HuH-7.5 (cell line): ENCODE results near the gene MYL7.

ENCODE experiments used
- DNase-seq: peaks from one replicate; pipeline ENCODE4 v3.0.0; 2011; ENCODE audit warnings: low spot score

The MYL7 gene

DNA sequence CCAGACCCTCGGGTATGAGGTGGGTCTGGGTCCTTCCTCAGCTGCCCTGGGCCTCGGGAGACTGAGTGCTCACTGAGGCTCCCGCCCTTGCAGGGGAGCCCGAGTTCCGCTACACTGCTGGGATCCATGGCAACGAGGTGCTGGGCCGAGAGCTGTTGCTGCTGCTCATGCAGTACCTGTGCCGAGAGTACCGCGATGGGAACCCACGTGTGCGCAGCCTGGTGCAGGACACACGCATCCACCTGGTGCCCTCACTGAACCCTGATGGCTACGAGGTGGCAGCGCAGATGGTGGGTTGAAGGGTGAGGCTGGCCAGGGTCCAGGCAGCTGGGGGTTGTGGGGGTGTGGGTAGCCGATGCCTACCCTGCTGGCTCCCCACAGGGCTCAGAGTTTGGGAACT is 29.4 kb downstream of the MYL7 start:
- no peak for DNase-seq

DNA sequence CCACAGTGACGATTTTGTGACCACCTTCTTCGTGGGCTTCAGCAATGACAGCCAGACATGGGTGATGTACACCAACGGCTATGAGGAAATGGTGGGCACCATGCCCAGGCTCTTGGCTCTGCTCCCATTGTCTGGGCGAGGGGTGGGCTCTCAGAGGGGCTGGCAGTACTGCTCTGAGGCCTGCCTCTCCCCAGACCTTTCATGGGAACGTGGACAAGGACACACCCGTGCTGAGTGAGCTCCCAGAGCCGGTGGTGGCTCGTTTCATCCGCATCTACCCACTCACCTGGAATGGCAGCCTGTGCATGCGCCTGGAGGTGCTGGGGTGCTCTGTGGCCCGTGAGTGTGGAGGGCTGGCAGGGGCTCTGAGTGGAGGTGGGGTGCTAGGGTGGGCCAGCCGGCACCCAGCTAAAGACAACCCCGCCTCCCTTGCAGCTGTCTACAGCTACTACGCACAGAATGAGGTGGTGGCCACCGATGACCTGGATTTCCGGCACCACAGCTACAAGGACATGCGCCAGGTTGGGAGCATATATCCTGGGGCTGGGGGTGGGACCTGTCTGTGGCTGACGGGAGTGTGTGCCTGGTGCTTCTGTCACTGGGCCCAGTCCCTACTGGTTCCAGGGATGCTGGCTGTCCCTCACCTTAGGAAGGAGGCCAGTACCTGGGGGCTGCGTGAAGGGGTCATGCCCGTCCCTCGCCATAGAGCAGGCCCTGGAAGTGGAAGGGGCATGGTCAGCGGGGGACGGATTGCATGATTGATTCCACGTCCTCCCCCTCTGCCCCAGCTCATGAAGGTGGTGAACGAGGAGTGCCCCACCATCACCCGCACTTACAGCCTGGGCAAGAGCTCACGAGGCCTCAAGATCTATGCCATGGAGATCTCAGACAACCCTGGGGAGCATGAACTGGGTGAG is 30.2 kb downstream of the MYL7 start:
- no peak for DNase-seq

- no peak for DNase-seq
Observed at GRCh38 chr7:44109991-44110390, 31.1 kb downstream of the MYL7 start.

GRCh38 chr7:44108768-44109750 is 32.1 kb downstream of the MYL7 start:
- no peak for DNase-seq

- no peak for DNase-seq
Observed at GRCh38 chr7:44107961-44108767, 33.0 kb downstream of the MYL7 start.

- DNase-seq, result no peak
Observed at GRCh38 chr7:44107116-44107960, 33.8 kb downstream of the MYL7 start.

- DNase-seq, result no peak
Observed at GRCh38 chr7:44106311-44107065, 34.6 kb downstream of the MYL7 start.

DNA sequence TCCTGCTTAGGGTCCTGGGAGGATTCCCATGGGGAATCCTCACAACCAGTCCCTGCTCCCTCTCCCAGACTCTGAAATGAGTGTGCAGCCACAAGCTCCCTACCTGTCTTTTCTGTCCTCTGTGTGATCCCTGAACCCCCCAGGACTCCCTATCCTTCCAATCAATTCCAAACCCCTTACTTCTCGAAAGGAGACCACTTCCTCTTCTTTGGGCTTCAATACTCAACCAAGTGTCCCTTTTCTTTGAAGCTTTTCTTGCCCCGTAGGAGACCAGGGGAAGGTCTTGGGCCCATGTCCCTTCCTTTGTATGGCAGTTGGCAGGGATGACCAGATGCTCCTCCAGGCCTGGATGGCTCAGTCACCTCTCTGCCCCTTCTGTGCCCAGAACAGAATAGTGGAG is 35.3 kb downstream of the MYL7 start:
- no peak for DNase-seq

DNA sequence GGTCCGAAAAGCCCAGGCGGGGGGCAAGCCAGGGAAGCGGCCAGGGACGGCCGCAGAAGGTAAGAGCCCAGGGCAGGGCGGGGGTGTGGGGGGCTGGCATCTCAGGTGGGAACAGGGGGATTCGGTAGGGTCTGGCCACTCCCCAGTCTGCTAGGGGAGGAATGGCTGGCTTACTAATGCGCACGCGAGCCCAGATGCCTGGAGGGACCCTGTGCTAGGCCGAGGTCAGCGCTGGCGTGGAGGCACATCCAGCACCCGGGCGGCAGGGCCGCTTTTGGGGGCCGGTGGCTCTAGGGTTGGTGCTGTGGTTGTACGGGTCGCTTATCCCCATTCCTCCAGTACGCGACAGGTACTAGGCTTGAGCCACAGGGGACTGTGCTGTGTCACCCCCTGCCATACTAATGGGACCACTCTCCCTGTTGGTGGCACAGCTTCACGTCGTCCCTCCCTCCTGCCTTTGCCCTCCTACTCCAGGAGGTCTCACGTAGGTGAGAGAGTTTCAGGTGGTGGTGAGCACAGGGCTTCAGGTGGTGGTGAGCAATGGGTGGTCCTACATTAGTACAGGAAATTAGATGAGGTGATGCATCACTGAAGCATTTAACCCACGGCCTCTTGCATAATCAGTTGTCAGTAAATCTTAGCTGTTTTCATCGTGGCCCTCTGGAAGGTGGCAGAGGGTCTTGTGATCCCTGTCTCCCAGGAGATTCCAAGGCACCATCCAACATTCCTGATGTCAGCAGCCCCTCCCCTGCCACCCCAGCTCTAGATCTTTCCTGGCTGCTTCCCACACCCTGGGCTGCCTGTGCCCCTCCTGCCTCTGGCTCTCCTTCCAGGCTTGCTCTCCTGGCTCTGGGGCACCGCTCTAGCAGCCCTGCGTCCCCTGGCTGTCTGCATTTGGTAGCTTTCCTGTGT is 36.0 kb downstream of the MYL7 start:
- no peak for DNase-seq

DNA sequence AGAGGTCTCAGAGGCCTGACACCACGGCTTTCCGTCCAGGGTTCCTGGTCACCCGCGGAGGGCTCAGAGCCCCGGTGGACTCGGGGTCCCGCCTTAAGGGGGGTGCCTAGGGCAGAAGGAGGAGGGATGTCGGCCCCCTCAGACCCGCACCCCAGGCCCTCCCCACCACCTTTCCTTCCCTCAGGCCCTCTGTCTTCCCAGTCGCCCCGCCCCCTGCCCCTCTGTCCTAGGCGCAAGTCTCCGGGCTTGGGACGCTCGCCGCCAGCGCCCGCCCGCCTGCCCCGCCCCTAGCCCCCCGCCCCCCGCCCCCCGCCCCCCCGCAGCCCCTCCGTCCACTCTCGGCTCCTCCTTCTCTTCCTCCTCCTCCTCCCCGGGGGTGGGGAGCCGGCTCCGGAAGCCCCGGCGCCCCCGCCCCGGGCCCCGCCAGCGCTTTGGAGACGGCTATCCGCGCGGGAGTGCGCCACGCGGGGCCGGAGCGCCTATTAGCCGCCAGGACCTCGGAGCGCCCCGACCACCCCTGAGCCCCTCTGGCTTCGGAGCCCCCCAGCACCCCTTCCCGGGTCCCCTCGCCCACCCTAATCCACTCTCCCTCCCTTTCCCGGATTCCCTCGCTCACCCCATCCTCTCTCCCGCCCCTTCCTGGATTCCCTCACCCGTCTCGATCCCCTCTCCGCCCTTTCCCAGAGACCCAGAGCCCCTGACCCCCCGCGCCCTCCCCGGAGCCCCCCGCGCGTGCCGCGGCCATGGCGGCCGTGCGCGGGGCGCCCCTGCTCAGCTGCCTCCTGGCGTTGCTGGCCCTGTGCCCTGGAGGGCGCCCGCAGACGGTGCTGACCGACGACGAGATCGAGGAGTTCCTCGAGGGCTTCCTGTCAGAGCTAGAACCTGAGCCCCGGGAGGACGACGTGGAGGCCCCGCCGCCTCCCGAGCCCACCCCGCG is 36.9 kb downstream of the MYL7 start, which contains the start of gene AEBP1:
AEBP1 (plus strand) TSS at position 423 of the 937 bp plus-strand sequence; CDS start at position 744, 321 bp downstream.
- no peak for DNase-seq

GRCh38 chr7:44103566-44103922 is 37.6 kb downstream of the MYL7 start:
- no peak for DNase-seq

- DNase-seq, result no peak
Observed at GRCh38 chr7:44102846-44103565, 38.1 kb downstream of the MYL7 start.

DNA sequence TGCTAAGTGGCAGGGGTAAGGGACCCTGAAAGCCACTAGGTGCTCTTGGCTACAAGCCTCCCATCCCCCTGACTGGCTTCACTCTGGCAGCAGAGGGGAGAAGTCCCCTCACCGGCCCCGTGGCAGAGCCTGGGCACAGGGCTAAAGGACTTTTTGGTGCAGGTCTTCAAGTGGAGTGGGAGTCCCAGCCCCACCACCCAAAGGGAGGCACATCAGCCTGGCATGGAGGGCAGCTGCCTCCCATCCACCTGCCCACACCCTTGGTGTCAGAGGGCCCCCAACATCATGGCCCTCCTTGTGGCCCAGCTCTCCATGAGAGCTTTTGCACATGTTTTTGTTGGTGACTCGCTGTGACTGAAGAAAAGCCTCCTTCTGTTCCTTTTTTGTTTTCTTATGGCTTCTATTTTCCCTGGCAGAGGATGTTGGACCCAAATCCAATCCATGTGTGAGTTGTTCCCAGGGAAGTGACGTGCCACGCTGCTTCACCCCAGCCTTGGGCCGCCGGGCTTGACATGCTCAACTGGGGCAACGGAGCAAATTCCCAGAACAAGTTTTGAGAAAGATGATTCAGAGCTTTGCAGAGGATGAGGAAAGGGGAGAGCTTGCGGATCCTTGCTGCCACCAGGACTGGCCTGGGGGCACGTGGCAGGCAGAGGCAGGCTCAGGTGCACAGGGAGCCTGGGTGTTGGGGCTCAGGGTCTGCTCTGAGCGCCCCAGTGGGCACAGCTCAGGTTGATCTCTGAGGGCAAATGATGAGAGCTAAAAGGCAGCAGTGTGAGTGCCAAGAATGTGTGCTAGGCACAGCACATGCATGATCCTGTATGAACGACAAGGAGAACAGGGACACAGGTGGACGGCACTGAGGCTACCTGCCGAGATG is 38.9 kb downstream of the MYL7 start:
- DNase-seq, result no peak

- DNase-seq, result no peak
Observed at GRCh38 chr7:44101303-44101965, 39.7 kb downstream of the MYL7 start.

DNA sequence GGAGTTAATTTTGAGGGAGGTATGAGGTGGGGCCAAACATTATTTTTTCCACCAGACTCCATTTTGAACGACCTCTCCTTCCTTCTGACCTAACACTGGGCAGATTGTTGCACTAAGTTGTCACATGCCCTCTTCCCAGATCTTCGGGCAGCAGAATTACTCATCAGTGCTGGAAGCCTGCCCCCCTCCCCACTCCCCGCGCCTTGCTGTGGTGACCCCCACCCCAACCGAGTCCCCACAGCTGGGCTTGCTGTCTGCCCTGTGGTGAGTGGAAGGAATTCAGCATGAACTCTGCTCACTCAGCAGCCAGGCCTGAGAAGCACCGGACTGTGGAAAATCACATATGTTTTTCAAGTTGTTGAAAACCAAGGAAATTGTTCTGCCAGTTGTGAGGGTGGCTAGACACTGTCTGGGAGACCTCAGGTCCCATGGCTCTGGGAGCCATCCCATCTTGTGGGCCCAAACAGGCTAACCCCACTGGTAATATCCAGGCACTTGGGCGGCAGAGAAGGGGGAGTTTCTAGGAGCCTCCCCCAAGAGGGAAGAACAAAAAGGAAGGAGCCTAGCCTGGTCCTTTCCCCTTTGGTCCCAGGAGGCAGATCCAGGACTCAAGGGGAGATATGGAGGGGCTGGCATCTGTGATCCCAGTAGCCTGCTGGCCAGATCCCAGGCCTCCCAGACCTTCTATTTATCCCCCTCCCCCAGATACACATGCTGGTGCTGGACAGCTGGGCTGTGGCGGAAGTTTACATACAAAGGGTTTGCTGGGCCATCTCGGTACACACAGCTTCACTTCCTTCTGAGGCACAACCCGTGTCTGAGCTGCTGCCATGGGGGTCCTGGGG is 40.5 kb downstream of the MYL7 start:
- no peak for DNase-seq
